CD4-positive, alpha-beta T cell treated with Interleukin-17A for 1 hour (primary cell): ENCODE data around the gene GMDS.

ENCODE experiments used
- DNase-seq: peaks from one replicate; pipeline ENCODE4 v3.0.0-alpha.2; 2020

The GMDS gene

DNA sequence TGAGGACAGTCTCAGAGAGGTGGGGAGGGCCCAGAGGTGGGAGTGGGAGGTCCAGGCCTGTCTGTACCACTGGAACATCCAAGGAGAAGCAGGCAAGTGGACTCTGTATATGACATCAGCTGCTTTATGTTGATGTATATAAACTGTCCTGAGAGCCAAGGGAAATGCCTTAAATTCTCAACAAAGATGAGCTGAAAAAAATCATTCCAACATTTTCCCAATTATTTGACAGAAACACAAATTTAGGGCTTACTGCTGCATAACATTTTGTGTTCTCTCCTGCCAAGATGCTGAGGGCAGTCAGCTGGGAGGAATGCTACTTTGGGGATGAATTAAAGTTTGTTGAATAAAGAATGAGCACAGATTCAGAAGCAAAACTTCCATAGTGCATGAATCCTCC lies 582.9 kb downstream of the GMDS start:
- DNase-seq = no peak

DNA sequence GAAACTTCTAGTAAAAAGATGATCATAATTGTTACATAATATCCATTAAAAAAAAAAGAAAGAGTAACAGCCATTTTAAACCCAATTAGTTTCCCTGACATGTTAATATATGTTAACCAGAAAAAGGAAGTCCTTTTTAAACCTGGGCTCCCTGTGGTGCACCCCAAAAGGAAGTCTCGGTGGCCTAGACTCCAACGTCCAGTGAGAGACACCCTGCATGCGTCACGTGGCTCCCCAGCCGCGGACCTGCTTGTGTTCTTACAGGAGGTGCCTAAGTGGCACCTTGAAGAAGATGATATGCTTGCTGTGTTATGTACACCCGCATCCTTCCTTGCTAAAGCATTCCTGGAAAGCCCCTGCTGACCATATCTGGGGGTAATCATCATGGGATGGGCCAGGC lies 585.6 kb downstream of the GMDS start:
- no peak for DNase-seq

DNA sequence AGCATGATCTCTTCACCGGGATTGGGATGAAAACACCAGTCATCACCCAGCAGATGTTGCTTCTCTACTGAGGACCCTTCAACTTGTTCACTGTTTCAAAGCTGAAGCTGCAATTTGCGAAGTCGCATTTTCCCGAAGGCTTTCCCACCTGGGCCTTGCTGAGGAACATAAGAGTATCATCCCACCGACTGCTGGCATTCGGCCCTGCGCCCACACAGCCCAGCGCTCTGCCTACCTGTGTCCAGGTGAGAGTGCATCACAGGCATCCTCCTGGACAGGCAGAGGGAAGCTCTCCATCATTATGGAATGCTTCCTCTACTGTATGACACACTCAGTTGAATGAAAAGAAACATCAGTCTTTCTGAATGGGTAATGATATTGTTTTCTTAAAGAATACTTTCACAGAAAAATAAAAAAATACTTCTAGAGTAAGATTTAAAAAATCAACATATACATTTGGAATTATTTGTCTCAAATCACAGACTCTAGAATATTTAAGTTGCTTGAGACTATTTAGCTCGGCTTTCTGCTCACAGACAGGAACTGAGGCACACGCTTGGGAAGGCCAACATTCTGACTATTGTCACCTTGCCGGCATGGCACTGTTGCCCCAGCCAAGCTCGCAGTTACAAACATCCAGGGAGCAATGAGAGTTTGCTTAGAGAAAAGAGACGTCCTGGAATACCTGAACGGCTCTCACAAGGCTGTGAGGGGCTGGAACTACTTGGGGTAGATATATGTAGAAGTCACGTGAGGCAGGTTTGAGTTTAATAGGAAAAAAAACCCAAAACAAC lies 587.0 kb downstream of the GMDS start:
- no peak for DNase-seq

DNA sequence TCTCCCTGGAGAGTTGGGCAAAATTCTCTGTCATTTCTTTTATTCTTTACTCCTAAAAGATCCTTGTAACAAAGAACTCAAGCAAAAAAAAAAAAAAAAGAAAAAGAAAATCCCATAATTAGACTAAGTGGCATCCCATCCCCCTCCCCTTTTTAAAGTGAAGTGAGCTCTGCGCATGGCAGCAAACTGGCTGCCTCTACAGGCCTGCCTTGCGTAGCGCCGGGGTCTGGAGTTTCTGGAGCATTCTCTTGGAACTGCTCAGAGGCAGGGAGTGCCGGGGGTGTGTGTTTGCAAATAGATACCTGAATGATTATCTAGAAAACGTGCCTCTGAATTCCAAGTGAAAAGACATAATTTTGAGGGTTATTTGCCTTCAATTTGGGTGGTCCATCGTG lies 587.6 kb downstream of the GMDS start:
- DNase-seq = no peak

DNA sequence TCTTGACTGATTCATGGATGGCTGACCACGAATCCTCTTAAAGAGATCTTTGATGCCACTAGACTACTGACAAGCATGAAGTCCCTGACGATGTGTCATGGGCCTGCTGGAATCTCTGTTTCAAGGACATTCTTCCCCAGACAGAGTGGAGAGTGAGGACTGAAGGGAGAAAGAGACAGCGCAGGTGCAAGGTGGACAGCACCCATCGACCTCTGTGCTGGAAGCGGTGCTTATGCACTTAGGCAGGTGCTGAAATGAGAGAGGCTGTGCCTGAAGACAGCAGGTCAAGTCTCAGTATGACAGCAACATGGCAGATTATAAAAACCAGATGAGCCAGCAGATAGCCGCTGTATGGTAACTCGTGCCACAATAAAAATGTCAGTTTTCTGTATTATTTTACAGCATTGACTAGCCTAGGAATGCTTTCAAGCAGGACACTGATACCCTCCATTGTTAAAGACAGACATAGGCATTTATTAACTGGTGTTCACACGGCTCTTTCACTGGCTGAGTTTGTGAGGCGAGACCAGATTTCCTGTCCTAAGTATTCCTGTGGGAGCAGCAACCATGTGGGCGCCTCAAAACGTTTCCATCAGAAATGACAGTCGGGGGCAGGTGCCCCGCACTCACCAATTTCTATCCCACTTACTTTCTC lies 588.2 kb downstream of the GMDS start:
- DNase-seq = no peak

DNA sequence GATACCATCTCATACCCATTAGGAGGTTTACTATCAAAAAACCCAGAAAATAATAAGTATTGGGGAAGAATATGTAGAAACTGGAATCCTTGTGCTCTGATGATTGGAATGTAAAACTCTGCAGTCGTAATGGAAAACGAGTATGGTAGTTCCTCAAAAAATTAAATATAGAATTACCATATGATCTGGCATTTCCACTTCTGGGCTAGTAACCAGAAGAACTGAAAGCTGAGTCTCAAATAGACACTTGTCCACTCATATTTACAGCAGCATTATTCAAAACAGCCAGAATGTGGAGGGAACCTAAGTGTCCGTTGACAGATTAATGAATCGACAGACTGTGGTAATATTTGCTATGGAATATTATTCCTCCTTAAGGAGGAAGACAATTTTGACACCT lies 591.4 kb downstream of the GMDS start:
- no peak for DNase-seq

DNA sequence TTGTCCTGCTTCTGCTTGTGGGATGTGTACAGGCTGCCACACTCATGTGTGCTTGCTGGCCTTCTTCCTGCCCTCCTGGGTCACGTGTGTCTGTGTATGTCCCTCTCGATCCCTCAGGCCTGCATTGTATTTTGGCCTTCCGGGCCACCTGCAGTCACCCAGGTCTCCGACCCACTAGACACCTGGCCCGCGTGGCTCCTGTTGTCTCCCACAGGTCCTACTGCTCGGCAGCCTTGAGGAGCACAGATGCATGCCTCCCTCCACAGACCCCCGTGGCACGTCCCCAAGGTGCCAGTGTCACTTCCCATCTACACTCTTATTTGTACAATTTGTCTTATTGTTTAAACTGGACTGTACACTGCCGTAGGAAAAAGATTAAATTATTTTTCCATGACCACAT lies 592.6 kb downstream of the GMDS start:
- no peak for DNase-seq

DNA sequence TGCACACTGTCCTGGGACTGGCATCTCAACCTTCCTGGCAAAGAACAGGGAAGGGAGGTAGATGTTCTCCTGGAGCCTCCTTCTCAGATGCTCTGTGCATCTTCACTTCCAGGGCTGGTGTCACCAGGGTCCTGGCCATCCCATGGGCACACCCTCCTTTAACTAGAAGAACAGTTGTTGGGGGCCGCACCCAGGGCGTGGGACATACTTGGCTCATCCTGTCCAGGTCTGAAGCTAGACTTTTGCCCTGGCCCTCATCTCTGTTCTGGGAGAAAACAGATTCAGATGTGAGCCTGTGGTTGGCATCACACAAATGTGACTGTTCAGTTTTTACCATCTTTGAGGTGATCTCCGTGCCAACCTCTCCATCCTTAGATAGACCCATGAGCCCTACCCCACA lies 594.0 kb downstream of the GMDS start:
- no peak for DNase-seq

DNA sequence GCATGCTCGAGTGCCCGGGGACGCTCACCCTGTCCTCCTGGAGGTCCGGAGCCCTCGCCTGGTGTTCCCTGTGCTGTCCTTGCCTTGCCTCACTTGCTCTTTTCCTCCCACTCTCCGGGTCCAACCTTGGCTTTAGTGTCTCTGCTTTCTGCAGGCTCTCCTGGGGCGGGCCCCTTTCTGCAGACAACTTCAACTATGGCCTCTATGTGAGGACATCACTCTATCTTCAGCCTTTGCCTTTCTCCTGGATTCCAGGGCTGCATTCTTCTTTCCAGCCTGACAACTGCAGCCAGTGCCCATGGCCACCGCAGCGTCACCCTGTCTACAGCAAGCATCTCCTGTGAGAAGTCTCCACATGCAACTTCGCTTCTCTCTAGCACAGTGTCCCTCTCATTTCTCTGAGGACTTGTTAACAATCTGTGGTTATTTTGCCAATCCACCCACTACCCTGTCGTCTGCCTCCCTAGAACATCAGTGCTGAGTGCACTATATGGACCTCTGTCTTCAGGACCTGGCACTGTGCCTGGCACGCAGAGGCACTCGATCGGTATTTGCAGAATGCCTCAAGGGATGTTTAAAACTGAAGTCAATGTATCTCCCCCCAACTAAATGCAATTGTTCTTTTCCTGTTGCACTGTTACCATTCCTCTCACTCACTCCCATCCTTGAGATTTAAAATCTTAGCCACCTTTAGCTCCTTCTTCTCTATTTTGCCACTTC lies 599.8 kb downstream of the GMDS start:
- DNase-seq = no peak

DNA sequence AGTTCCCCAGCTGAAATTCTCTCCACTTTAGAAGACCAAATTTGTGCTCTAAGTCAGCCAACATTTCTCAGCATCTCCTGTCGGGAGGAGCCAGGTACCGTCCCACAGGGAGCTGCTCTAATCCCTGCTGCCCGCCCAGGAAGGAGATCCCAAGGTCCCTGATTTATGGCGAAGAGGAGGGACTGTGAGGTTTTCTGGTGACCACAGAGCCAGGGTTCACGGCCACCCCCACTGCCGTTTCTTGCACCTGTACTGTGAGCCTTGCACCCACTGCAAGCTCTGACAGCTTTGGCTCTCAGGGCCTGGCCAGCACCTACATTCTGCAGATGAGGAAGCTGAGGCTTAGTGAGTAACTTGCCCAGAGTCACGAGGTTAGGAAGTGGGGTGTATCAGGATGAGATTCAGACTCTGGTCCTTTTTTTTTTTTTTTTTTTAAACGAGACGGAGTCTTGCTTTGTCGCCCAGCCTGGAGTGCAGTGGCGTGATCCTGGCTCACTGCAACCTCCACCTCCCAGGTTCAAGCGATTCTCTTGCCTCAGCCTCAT lies 600.8 kb downstream of the GMDS start:
- DNase-seq = no peak

DNA sequence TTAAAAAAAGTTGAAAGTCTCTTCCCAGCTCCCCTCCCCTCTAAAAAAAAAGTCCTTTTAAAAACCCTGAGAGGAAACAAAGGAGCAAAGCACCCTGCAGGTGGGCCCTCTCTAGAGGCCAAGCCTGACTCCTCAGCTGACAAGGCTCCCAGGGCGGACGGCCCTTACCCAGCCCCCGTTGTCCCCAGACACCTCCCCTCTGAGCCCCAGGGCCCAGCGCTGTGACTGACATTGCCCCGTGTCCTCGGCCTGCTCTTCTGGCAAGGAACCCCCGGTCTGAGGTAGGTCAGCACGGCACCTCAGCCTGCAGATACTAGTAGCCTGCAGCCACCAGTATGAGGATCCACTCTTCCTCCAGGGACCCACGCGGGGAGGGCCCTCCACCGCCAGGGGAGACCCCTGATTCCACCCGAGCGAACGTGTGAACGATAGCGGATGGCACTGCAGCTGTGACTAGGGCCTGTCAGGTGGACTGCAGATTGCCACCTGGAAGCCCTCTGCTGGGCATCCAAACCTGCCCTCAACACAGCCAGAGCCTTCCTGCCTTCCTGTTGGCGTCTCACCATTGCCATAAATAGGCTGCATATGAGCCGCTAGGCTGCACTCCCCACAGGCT lies 601.5 kb downstream of the GMDS start:
- no peak for DNase-seq

DNA sequence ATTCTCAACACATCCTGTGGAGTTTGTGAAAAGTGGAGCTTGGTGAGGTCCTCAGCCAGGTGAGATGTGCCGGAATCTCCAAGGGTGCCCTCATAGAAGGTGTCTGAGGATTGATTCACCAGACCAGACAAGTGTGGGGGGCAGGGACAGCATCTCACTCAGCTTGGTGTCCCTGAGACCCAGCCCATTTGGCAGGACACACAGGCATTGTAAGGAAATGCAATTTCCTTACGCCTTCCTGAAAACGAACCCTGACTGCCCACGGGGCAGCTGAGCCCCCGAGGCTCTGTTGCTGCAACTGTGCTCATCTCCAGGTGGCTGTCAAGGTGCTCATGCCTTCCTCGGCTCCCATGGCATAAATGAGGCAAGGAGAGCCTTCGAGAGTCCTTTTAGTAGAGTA lies 602.3 kb downstream of the GMDS start:
- DNase-seq = no peak

DNA sequence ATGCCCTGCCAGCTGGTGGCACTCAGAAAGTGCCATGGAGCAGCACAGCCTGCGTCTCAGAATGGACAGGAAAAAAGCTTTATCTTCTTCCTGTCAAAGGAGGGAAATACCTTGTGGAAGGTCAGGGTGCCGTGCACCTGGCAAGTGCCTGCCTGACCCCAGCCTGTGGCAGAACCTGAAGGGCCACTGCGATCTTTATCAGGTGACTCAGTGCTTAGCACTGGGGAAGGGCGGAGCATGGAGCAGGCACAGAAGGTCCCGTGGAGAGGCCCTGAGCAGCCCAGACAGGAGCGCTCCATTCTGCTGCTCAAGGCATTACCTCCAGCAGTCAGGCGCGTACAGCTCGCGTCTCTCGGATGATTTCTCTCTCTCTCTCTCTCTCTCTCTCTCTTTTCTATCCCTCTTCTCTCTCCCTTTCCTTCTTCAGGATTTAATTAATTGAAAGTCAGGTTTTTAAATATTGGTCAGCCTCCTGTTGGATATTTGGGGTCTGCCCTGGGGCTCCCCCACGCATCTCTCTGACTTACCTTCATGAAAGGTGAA lies 604.0 kb downstream of the GMDS start:
- DNase-seq = no peak

DNA sequence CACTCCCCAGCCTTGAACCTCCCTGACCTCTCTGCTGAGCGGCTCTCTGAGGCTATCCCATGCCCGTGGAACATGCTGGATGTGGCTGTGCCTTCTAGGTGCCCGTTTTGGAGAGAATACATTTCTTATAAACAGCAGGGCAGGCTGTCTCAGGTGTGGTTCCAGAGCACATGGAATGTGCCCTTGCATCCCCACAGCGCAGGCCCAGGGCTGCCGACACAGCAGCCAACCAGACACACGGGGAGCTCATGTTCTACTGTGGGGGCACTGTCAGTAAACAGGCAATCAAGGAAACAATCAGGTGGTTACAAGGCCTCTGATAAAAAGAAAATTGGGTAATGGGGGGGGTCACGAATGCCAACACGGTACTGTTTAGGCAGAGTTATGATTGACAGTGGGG lies 604.9 kb downstream of the GMDS start:
- DNase-seq = no peak

DNA sequence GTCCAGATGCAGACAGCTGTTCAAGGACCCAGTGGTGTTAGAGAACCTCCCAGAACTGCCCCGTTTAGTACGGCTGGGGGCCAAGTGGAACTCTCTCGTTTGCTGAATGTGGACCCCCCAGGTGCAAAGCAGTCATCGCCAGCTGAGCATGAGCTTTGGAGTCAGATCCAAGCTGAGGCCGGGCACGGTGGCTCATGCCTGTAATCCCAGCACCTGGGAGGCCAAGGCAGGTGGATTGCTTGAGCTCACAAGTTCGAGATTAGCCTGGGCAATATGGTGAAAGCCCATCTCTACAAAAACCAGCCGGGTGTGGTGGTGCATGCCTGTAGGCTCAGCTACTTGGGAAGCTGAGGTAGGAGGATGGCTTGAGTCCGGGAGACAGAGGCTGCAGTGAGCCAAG lies 606.0 kb downstream of the GMDS start:
- DNase-seq = no peak

DNA sequence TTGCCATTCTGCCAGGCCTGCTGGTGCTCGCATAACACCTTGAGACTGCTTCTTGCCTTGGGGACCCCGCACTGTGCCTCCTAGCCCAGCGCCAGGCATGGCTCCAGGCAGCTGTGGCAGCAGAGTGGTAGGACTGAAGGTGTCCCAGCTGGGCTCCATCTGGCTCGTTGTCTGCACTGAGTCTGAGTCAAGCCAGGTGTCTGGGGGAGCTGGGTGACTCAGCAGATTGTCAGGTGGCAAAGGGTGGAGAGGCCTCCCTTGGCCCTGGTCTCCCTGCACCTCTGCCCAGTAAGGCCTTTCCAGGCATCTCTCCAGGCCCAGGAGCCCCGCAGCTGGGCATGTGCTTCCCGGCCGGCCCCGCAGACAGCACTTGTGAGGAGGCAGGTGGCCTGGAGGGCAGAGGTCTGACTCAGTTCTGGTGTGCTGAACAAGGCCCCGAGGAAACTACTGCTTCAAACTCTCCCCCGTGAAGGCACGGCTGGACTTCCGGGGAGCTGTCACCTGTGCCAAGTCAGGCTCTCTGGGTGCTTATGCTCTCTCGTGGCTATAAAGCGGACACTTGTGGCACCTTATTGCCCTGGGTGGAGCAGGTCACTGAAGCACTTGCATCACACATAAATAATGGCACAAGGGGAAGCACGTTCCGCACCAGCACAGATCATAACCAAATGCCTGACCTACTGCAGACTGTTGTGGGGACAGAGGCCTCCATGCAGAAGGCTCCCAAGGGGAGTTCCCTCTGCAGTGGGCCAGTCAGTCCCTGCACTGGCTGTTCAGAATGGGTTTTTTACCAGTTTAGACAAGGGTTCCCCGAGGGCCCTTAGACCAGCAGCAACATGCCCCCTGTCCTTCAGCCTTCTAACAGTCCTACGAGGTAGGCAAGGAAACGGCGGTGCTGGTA lies 608.2 kb downstream of the GMDS start:
- no peak for DNase-seq

DNA sequence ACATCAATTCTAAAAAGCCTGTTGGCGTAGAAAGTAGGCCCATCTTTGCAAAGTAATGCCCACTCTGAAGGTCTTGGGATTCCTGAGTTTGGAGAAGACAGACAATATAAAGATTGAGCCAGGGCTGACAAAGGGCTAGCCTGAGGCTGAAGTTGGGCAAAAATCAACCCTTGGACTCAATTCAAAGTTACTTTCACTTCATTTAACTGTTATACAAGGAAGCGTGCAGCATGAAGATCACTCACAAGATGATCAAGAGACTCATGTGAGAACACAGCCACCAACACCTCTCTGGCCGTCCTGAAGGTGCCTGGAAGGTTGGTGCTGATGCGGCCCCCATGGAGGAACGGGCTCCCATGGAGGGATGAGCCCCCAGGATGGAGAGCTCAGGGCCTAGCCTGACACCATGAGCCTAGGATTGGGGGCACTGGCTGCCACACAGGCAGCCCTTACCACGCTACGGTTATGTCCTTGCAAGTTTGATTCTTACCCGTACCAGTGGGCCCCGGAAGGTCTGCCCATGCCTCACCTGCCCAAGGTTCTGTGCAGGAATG lies 609.1 kb downstream of the GMDS start:
- DNase-seq = no peak

DNA sequence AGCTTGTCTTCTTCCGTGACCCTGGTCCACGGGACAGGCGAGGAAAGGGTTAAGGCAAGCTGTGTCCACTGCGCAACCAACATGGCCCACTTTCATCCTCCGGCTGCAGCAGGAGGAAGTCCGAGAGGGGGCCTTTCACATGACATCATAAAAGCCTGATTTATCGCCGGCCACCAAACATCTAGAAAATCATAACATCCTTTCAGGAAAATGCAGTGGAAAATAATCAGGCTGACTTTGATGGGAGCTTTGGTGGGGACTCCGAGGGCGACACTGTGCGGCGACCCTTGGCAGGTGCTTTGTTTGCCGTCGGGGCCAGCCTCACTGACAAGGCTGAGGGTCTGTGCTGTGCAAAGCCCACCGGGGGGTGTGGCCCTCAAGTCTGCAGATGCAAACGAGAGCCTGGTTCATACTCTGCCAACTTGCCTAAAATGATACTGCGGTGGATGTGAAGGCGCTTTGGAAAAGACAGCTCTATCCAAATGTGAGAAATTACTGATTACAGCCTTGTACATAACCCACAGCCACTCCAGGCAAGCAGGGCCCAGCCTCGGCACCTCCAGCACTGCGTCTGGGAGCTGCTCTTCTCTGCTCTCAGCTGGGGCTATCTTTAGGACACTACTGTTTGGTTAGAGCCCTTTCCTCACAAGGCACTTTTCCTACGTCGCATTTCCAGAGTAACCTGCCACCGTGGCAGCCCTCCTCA lies 609.9 kb downstream of the GMDS start:
- DNase-seq = no peak

DNA sequence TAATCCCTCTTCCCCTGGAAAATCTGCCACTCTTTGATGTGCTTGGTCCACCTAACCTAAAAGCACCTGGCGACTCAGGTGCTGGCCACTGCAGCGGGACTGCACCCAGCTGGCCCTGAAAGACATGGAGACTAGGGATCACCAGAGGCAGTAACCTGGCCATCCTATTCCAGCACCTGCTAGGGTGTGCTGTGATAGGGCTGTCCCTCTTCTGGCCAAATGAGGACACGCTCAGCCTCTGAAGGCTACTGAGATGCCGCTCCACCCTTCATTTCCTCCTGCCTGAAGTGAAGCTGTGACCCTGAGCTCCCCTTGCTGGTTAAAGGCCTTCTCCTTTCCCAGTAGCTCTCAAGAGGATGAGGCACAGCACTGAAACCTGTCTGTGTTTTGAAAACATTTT lies 611.3 kb downstream of the GMDS start:
- DNase-seq = no peak

DNA sequence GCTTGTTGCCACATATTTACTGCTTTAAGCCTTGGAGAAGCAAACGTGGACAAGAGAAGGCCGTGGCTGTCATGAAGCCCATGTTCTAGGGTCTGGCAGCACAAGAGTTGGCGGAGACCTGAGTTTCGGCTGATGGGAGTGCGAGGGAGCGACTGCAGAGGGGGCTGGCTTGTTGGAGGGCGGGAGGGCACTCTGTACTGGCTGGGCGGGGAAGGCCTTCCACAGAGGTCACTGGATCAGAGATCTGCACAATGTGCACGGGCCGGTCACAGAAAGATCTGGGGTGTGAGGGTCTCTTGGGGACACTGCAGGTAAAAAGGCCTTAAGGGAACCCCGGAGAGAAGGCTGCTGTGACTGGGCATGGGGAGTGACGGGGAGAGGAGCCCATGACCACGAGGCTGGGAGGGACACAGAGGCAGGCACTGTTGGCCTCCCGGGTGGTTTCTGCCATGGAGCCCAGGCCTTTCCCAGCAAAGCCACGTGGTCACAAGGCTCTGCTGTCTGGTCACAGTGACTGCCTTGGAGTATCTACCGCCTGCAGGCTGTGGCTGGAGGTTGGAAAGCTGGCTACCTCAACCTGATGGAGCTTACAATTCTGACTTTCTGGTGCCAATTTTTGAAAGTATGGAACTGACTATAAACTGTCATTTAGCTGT lies 611.9 kb downstream of the GMDS start:
- DNase-seq = no peak

DNA sequence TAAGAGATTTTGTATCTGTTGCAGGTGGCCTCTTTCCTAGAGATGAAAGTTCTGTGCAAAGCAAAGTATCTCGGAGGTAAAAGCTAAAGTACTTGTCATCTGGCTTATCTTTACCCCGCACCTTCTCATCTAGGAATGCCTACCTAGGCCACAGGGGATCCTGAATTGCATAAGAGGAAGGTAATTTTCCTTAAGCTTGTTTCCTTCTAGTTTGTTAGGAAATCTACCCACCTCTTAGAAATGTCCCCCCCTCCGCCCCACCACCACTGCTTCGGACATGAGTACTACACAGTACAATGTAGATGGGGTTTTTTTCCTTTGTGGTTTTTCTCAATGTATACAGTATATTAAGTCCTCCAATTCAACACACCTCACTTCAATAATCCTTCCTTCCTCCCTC lies 614.2 kb downstream of the GMDS start:
- no peak for DNase-seq
